IMR-90 (cell line): Measurements from ENCODE around the gene CALCOCO2. TPM values are rescaled to one million over a fixed set of nuclear protein-coding genes. Genes with fewer than 3 reads are reported as not detected.

Source experiments
- ATAC-seq: fragments of 200-7000 bp; cut with Tn5 transposase; 2 replicates; pipeline ENCODE4 v1.9.1; 2020; ENCODE audit warnings: low read depth, mild to moderate bottlenecking, moderate library complexity
- BruUV-seq: library from RNA; stranded (reverse); fragments of 400-500 nt; replicated peaks from 2 replicates; lab custom pipeline; 2021; lab: Mats Ljungman, UMichigan
- CTCF ChIA-PET: fragments of 300-600 bp; formaldehyde crosslinking; extraction: SDS; loops from one replicate; lab custom pipeline; 2021; ENCODE audit warnings: antibody characterized with exemption; lab: Yijun Ruan, JAX
- POLR2A ChIA-PET: fragments of 300-600 bp; sonication (Branson Sonifier 250); formaldehyde crosslinking; loops from one replicate; lab custom pipeline; 2022; ENCODE audit warnings: antibody characterized with exemption; ENCODE audit not compliant: unreplicated experiment; lab: Charles Lee
- DNase-seq: peaks from one replicate; pipeline ENCODE4 v3.0.0; 2013
- H2AFZ ChIP-seq: replicated peaks from 2 replicates; pipeline ENCODE3; 2013; ENCODE audit warnings: low read length, mild to moderate bottlenecking; ENCODE audit not compliant: poor library complexity
- H2AK5ac ChIP-seq: 2 replicates; pipeline ENCODE4 v1.6.1; 2013; ENCODE audit warnings: low read depth, low read length, inconsistent platforms
- H2AK9ac ChIP-seq: replicated peaks from 2 replicates; pipeline ENCODE3; 2013; ENCODE audit warnings: mild to moderate bottlenecking, low read depth, low read length, moderate library complexity; ENCODE audit not compliant: poor library complexity
- H2BK120ac ChIP-seq: 2 replicates; pipeline ENCODE4 v1.6.1; 2013; ENCODE audit warnings: low read depth, low read length, inconsistent platforms
- H2BK15ac ChIP-seq: 3 replicates; pipeline ENCODE4 v1.6.1; 2013; ENCODE audit warnings: low read depth, low read length, inconsistent platforms
- H2BK20ac ChIP-seq: 2 replicates; pipeline ENCODE4 v1.6.1; 2013; ENCODE audit warnings: low read depth, mild to moderate bottlenecking, inconsistent platforms, low read length, moderate library complexity
- H2BK5ac ChIP-seq: 2 replicates; pipeline ENCODE4 v1.6.1; 2013; ENCODE audit warnings: mild to moderate bottlenecking, low read depth, low read length, inconsistent platforms; ENCODE audit not compliant: poor library complexity, severe bottlenecking
- H3K14ac ChIP-seq: replicated peaks from 2 replicates; pipeline ENCODE4 v1.6.1; 2013; ENCODE audit warnings: low read depth, low read length, inconsistent platforms
- H3K18ac ChIP-seq: 2 replicates; pipeline ENCODE4 v1.6.1; 2013; ENCODE audit warnings: low read depth, low read length, control low read depth
- H3K23ac ChIP-seq: 2 replicates; pipeline ENCODE4 v1.6.1; 2013; ENCODE audit warnings: low read depth, low read length, inconsistent platforms
- H3K27ac ChIP-seq: 2 replicates; pipeline ENCODE4 v1.5.1; 2013; ENCODE audit warnings: mild to moderate bottlenecking, control low read depth, low read length; ENCODE audit not compliant: insufficient read depth
- H3K27me3 ChIP-seq: 2 replicates; pipeline ENCODE4 v1.6.1; 2013; ENCODE audit warnings: low read length; ENCODE audit not compliant: control insufficient read depth, insufficient read depth
- H3K36me3 ChIP-seq: 2 replicates; pipeline ENCODE4 v1.6.1; 2013; ENCODE audit warnings: low read length, mixed read lengths; ENCODE audit not compliant: control insufficient read depth, insufficient read depth
- H3K4ac ChIP-seq: 2 replicates; pipeline ENCODE4 v1.6.1; 2013; ENCODE audit warnings: low read depth, low read length, inconsistent platforms
- H3K4me1 ChIP-seq: 2 replicates; pipeline ENCODE4 v1.6.1; 2013; ENCODE audit warnings: low read length, mixed read lengths; ENCODE audit not compliant: control insufficient read depth, insufficient read depth
- H3K4me2 ChIP-seq: 2 replicates; pipeline ENCODE4 v1.6.1; 2013; ENCODE audit warnings: low read depth, mild to moderate bottlenecking, control low read depth, low read length, moderate library complexity
- H3K4me3 ChIP-seq: 2 replicates; pipeline ENCODE4 v1.5.1; 2013; ENCODE audit warnings: low read depth, mild to moderate bottlenecking, control low read depth, low read length, moderate library complexity; ENCODE audit not compliant: insufficient read depth
- H3K56ac ChIP-seq: 2 replicates; pipeline ENCODE4 v1.6.1; 2013; ENCODE audit warnings: low read length, inconsistent platforms; ENCODE audit not compliant: insufficient read depth; ENCODE audit errors: extremely low read depth
- H3K79me1 ChIP-seq, 2 experiments: 2 replicates each; pipeline ENCODE4 v1.6.1; 2013; ENCODE audit warnings: low read length in 2 of 2, inconsistent platforms in 1 of 2, low read depth in 1 of 2
- H3K9ac ChIP-seq: 2 replicates; pipeline ENCODE4 v1.6.1; 2013; ENCODE audit warnings: low read depth, low read length, control low read depth
- H3K9me1 ChIP-seq: 2 replicates; pipeline ENCODE4 v1.6.1; 2013; ENCODE audit warnings: low read length, inconsistent platforms; ENCODE audit not compliant: insufficient read depth
- H3K9me3 ChIP-seq: 2 replicates; pipeline ENCODE4 v1.6.1; 2013; ENCODE audit warnings: low read length; ENCODE audit not compliant: control insufficient read depth, insufficient read depth
- H4K20me1 ChIP-seq: 2 replicates; pipeline ENCODE4 v1.6.1; 2013; ENCODE audit warnings: low read length, inconsistent platforms; ENCODE audit not compliant: insufficient read depth
- H4K5ac ChIP-seq: 2 replicates; pipeline ENCODE4 v1.6.1; 2013; ENCODE audit warnings: mild to moderate bottlenecking, low read depth, low read length, control low read depth
- H4K8ac ChIP-seq, 2 experiments: 2 replicates each; pipeline ENCODE4 v1.6.1; 2013; ENCODE audit warnings: low read depth in 2 of 2, low read length in 2 of 2, control low read depth in 1 of 2, inconsistent platforms in 1 of 2
- H4K91ac ChIP-seq: 2 replicates; pipeline ENCODE4 v1.6.1; 2013; ENCODE audit warnings: low read depth, low read length, inconsistent platforms; ENCODE audit not compliant: insufficient read depth
- BHLHE40 ChIP-seq: fragments of 150-350 bp; IDR thresholded peaks from 2 replicates; pipeline ENCODE4 v1.6.1; 2016; ENCODE audit warnings: mild to moderate bottlenecking, low read depth, low read length
- CEBPB ChIP-seq: IDR thresholded peaks from 2 replicates; pipeline ENCODE4 v1.6.1; 2012; ENCODE audit warnings: low read depth, low read length, improper control_type of control experiment
- CHD1 ChIP-seq: IDR thresholded peaks from 2 replicates; pipeline ENCODE4 v1.6.1; 2012; ENCODE audit warnings: low read depth, low read length, improper control_type of control experiment
- FOS ChIP-seq: fragments of 150-350 bp; IDR thresholded peaks from 2 replicates; pipeline ENCODE4 v1.6.1; 2016; ENCODE audit warnings: low read depth, low read length
- MAFK ChIP-seq: IDR thresholded peaks from 2 replicates; pipeline ENCODE4 v1.6.1; 2012; ENCODE audit warnings: low read depth, low read length, improper control_type of control experiment
- MAZ ChIP-seq: IDR thresholded peaks from 2 replicates; pipeline ENCODE4 v1.6.1; 2012; ENCODE audit warnings: low read depth, mild to moderate bottlenecking, low read length, improper control_type of control experiment, moderate library complexity, borderline replicate concordance
- MXI1 ChIP-seq: IDR thresholded peaks from 2 replicates; pipeline ENCODE4 v1.6.1; 2012; ENCODE audit warnings: low read depth, mild to moderate bottlenecking, low read length, moderate library complexity, borderline replicate concordance
- NFE2L2 ChIP-seq: fragments of 150-350 bp; IDR thresholded peaks from 2 replicates; pipeline ENCODE4 v1.6.1; 2016; ENCODE audit warnings: low read depth, mild to moderate bottlenecking, low read length
- POLR2A ChIP-seq: IDR thresholded peaks from 2 replicates; pipeline ENCODE4 v1.6.1; 2012; ENCODE audit warnings: mild to moderate bottlenecking, low read depth, low read length
- RAD21 ChIP-seq: IDR thresholded peaks from 2 replicates; pipeline ENCODE4 v1.6.1; 2012; ENCODE audit warnings: low read length, improper control_type of control experiment
- RCOR1 ChIP-seq: IDR thresholded peaks from 2 replicates; pipeline ENCODE4 v1.6.1; 2012; ENCODE audit warnings: mild to moderate bottlenecking, low read length, improper control_type of control experiment; ENCODE audit not compliant: insufficient replicate concordance
- RFX5 ChIP-seq: IDR thresholded peaks from 2 replicates; pipeline ENCODE4 v1.8.0; 2012; ENCODE audit warnings: low read depth, mild to moderate bottlenecking, low read length, moderate library complexity
- SMC3 ChIP-seq: fragments of 150-350 bp; IDR thresholded peaks from 2 replicates; pipeline ENCODE4 v1.6.1; 2016; ENCODE audit warnings: low read depth, mild to moderate bottlenecking, antibody characterized with exemption, low read length, moderate library complexity
- WGBS, 2 experiments: methylation state at CpG; one replicate each; pipeline versions ENCODE4 v1.1.5 to v1.1.7; 2013; ENCODE audit warnings: missing lambda C conversion rate in 2 of 2; ENCODE audit not compliant: insufficient read length in 1 of 2; ENCODE audit errors: extremely low coverage in 2 of 2; 5-methylcytosine and 5-hydroxymethylcytosine counted together
- dilution Hi-C: fragments of 300-500 bp; cut with HindIII; formaldehyde crosslinking; loops from one replicate; pipeline ENCODE4 v1.14.3; 2018; ENCODE audit warnings: low sequenced_read_pairs; ENCODE audit not compliant: unreplicated experiment
- in situ Hi-C: fragments of 300-500 bp; cut with MboI; formaldehyde crosslinking; loops from 3 replicates; pipeline ENCODE4 v1.14.3; 2019; ENCODE audit warnings: low sequenced_read_pairs, inconsistent platforms, mixed read lengths
- intact Hi-C: fragments of 100-400 bp; cut with micrococcal nuclease; formaldehyde crosslinking; loops from 2 replicates; pipeline ENCODE4 v1.10.0; 2022
- polyA plus RNA-seq, 3 experiments: library from polyadenylated mRNA; depleted of rRNA; stranded (reverse); fragments of >200 nt; gene quantifications; 2 replicates each; pipeline ENCODE4 v1.2.3, GENCODE V29; 2012; ENCODE audit warnings: low replicate concordance in 1 of 3
- total RNA-seq: library from RNA; depleted of rRNA; stranded (reverse); fragments of >200 nt; gene quantifications from 2 replicates; pipeline ENCODE4 v1.2.3, GENCODE V29; 2012
- TF ChIP-seq, protein P1 (sequence below): conservative IDR thresholded peaks from 2 replicates; pipeline ENCODE4 v1.5.1; 2012; ENCODE audit warnings: mild to moderate bottlenecking, low read depth, low read length, improper control_type of control experiment
- TF ChIP-seq, protein P2 (sequence below): fragments of 150-350 bp; IDR thresholded peaks from 2 replicates; pipeline ENCODE4 v1.6.1; 2016; ENCODE audit warnings: low read depth, mild to moderate bottlenecking, low read length, moderate library complexity, borderline replicate concordance
- TF ChIP-seq, protein P3 (sequence below): fragments of 150-350 bp; IDR thresholded peaks from 2 replicates; pipeline ENCODE4 v1.6.1; 2017; ENCODE audit warnings: mild to moderate bottlenecking, antibody characterized with exemption, low read length, low read depth

Gene CALCOCO2
- total and polyA plus RNA-seq, 2 of the 4 experiments (the other 2 are of a cell fraction) = 35.9 to 53.4 TPM

DNA sequence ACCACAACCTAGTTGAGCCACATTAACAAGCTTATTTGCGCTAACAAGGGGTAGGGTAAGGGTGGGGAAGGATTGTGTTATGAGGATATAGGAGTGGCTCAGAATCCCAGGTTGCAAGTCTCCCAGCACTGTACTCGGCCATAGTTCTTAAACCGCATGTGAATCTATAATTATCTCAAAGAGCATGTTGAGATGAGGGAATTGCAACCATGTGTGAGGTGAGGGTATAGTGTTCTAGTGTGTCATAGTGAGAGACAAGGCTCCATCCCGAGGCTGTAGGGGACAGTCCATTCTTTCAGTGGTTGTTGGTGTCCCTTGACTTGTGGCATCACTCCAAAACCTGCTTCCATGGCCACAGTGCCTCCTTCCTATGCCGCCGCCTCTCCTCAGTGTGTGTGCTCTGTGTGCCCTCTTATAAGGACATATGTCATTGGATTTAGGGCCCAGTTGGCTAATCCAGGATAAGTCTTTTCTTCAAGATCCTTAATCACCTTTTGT lies 39.0 kb downstream of the CALCOCO2 start:
- H4K5ac ChIP-seq = no peak overlapping the region
- intact Hi-C loops = no loop called here
- in situ Hi-C loops = no loop called here
- ChIA-PET CTCF (no interaction called here), POLR2A (interaction anchor here (0.6 kb wide), 1 partner anchor 202 kb away, joined by 14 read pairs; no protein-coding TSS in a partner anchor)
- peaks cover 4% of the 10 kb centered on the region; the same call in 1 of the 2 replicates for H3K27me3 ChIP-seq
- dilution Hi-C loops = no loop called here
- TF ChIP-seq BHLHE40 (no peak), CHD1 (no peak), SMC3 (no peak), MAZ (no peak), RCOR1 (no peak), RAD21 (no peak), POLR2A (no peak), CEBPB (no peak), MXI1 (no peak), RFX5 (no peak), FOS (no peak), NFE2L2 (no peak), MAFK (no peak)
- TF ChIP-seq, protein P1, sequence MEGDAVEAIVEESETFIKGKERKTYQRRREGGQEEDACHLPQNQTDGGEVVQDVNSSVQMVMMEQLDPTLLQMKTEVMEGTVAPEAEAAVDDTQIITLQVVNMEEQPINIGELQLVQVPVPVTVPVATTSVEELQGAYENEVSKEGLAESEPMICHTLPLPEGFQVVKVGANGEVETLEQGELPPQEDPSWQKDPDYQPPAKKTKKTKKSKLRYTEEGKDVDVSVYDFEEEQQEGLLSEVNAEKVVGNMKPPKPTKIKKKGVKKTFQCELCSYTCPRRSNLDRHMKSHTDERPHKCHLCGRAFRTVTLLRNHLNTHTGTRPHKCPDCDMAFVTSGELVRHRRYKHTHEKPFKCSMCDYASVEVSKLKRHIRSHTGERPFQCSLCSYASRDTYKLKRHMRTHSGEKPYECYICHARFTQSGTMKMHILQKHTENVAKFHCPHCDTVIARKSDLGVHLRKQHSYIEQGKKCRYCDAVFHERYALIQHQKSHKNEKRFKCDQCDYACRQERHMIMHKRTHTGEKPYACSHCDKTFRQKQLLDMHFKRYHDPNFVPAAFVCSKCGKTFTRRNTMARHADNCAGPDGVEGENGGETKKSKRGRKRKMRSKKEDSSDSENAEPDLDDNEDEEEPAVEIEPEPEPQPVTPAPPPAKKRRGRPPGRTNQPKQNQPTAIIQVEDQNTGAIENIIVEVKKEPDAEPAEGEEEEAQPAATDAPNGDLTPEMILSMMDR = no peak
- TF ChIP-seq, protein P2, sequence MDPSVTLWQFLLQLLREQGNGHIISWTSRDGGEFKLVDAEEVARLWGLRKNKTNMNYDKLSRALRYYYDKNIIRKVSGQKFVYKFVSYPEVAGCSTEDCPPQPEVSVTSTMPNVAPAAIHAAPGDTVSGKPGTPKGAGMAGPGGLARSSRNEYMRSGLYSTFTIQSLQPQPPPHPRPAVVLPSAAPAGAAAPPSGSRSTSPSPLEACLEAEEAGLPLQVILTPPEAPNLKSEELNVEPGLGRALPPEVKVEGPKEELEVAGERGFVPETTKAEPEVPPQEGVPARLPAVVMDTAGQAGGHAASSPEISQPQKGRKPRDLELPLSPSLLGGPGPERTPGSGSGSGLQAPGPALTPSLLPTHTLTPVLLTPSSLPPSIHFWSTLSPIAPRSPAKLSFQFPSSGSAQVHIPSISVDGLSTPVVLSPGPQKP = no peak
- TF ChIP-seq, protein P3, sequence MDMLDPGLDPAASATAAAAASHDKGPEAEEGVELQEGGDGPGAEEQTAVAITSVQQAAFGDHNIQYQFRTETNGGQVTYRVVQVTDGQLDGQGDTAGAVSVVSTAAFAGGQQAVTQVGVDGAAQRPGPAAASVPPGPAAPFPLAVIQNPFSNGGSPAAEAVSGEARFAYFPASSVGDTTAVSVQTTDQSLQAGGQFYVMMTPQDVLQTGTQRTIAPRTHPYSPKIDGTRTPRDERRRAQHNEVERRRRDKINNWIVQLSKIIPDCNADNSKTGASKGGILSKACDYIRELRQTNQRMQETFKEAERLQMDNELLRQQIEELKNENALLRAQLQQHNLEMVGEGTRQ = no peak
- H3K36me3 ChIP-seq = peaks cover 2% of the 10 kb centered on the region
- H2BK20ac ChIP-seq = no peak overlapping the region
- H2BK120ac ChIP-seq = no peak overlapping the region
- H3K18ac ChIP-seq = no peak overlapping the region
- no peaks in the 10 kb centered on the region for H3K9me1 ChIP-seq
- no peak overlapping the region for H3K14ac ChIP-seq
- no peaks in the 10 kb centered on the region for H4K20me1 ChIP-seq
- H2BK15ac ChIP-seq = no peak overlapping the region
- no peak overlapping the region for H3K9ac ChIP-seq
- no peak overlapping the region for H2BK5ac ChIP-seq
- no peaks in the 10 kb centered on the region for H3K9me3 ChIP-seq
- H3K4ac ChIP-seq = no peak overlapping the region
- no peak overlapping the region for H3K23ac ChIP-seq
- H4K8ac ChIP-seq = no peak overlapping the region
- no peak overlapping the region for H2AK9ac ChIP-seq
- H3K27ac ChIP-seq = no peak overlapping the region
- H2AFZ ChIP-seq = no peak overlapping the region
- DNase-seq (no peak), ATAC-seq (no peak)
- H3K4me1 ChIP-seq = no peaks in the 10 kb centered on the region; the same call in 1 of the 2 replicates
- H3K79me1 ChIP-seq = no peaks in the 10 kb centered on the region
- no peak overlapping the region for H3K4me2 ChIP-seq
- no peak overlapping the region for H3K4me3 ChIP-seq
- no peak overlapping the region for H4K91ac ChIP-seq
- WGBS, 2 experiments = no CpG with 5 or more reads among the region's 6 CpGs
- no peak overlapping the region for H3K56ac ChIP-seq
- no TSS peak for BruUV-seq
- no peak overlapping the region for H2AK5ac ChIP-seq
